Measurements from ENCODE around the gene ACP4.

GRCh38 chr19:50836543-50837195, 46.5 kb downstream of the ACP4 start:
- TF ChIP-seq CTCF (IDR thresholded peaks at IDR 0.05) (no peak), POLR2A (IDR thresholded peaks at IDR 0.05) (no peak)

Measured in testis (tissue), 2 donors.